GM21786 (cell line): Measurements from ENCODE around the gene KAT5.
"Not testable (repeated sequence)": the region's sequence is repeated elsewhere in the genome, so short reads cannot be mapped to it uniquely, and the experiment has no call there.

ENCODE experiments used
- ATAC-seq: cut with Tn5 transposase; IDR thresholded peaks from one replicate; pipeline ENCODE4 v1.9.1; 2021; ENCODE audit not compliant: unreplicated experiment

The KAT5 gene

GRCh38 chr11:65708451-65708850 lies 3.6 kb upstream of the KAT5 start:
- no peak for ATAC-seq

- ATAC-seq = no peak
Observed at GRCh38 chr11:65709661-65710060, 2.4 kb upstream of the KAT5 start.

- no peak for ATAC-seq
Observed at GRCh38 chr11:65710421-65710820, 1.6 kb upstream of the KAT5 start.

- ATAC-seq = no peak
Observed at GRCh38 chr11:65712633-65713076, 603 bp downstream of the KAT5 start.

GRCh38 chr11:65713212-65713969 lies 1.3 kb downstream of the KAT5 start:
- no peak for ATAC-seq

GRCh38 chr11:65714433-65714832 lies 2.4 kb downstream of the KAT5 start:
- no peak for ATAC-seq

- ATAC-seq = no peak
Observed at GRCh38 chr11:65716302-65716701, 4.2 kb downstream of the KAT5 start.

GRCh38 chr11:65716774-65717405 lies 4.8 kb downstream of the KAT5 start:
- no peak for ATAC-seq

- no peak for ATAC-seq
Observed at GRCh38 chr11:65717906-65718305, 5.9 kb downstream of the KAT5 start.

- no peak for ATAC-seq
Observed at GRCh38 chr11:65718531-65718930, 6.5 kb downstream of the KAT5 start.

GRCh38 chr11:65718964-65719492 lies 7.0 kb downstream of the KAT5 start:
- ATAC-seq = no peak

GRCh38 chr11:65719871-65720210 lies 7.8 kb downstream of the KAT5 start:
- peak; percentile 21 for ATAC-seq

GRCh38 chr11:65720211-65720934 lies 8.3 kb downstream of the KAT5 start, which contains the start of gene RNASEH2C:
RNASEH2C (minus strand) TSS chr11:65720798; CDS start chr11:65720758, 40 bp downstream.
- ATAC-seq = peak; percentile 83

GRCh38 chr11:65722261-65722660 lies 10.2 kb downstream of the KAT5 start:
- ATAC-seq = no peak

GRCh38 chr11:65726660-65727059 lies 14.6 kb downstream of the KAT5 start:
- ATAC-seq = no peak

- no peak for ATAC-seq
Observed at GRCh38 chr11:65727865-65728264, 15.8 kb downstream of the KAT5 start.

- no peak for ATAC-seq
Observed at GRCh38 chr11:65730461-65730860, 18.4 kb downstream of the KAT5 start.

GRCh38 chr11:65735111-65735510 lies 23.1 kb downstream of the KAT5 start:
- ATAC-seq = not testable (repeated sequence)

- no peak for ATAC-seq
Observed at GRCh38 chr11:65736810-65737209, 24.8 kb downstream of the KAT5 start.

GRCh38 chr11:65739022-65739421 lies 27.0 kb downstream of the KAT5 start:
- no peak for ATAC-seq

GRCh38 chr11:65741185-65741584 lies 29.1 kb downstream of the KAT5 start:
- no peak for ATAC-seq

GRCh38 chr11:65742353-65742752 lies 30.3 kb downstream of the KAT5 start:
- ATAC-seq = no peak
